WTC11 (cell line): Measurements from ENCODE around the gene CPXM1. TPM values are rescaled to one million over a fixed set of nuclear protein-coding genes. Genes with fewer than 3 reads are reported as not detected.

ENCODE experiments used
- ATAC-seq: fragments of 200-7000 bp; cut with Tn5 transposase; 2 replicates; pipeline ENCODE4 v1.10.0; 2021; ENCODE audit warnings: mild to moderate bottlenecking, moderate library complexity
- CTCF ChIA-PET: fragments of 300-600 bp; sonication (Branson Sonifier 250); formaldehyde crosslinking; loops from one replicate; lab custom pipeline; 2021; ENCODE audit warnings: antibody characterized with exemption; lab: Charles Lee
- POLR2A ChIA-PET: fragments of 350-600 bp; sonication (Branson Sonifier 250); formaldehyde crosslinking; loops from one replicate; lab custom pipeline; 2021; ENCODE audit warnings: antibody characterized with exemption; lab: Charles Lee
- DNase-seq: peaks from one replicate; pipeline ENCODE4 v3.0.0; 2021; ENCODE audit warnings: low spot score
- H3K27ac Mint-ChIP-seq: 2 replicates; pipeline ENCODE4 v1.8.0; 2021; ENCODE audit warnings: mixed read lengths
- H3K27me3 Mint-ChIP-seq: 2 replicates; pipeline ENCODE4 v1.8.0; 2021; ENCODE audit warnings: low read depth, mild to moderate bottlenecking, moderate library complexity, mixed read lengths
- H3K36me3 Mint-ChIP-seq: 2 replicates; pipeline ENCODE4 v1.8.0; 2021; ENCODE audit warnings: mixed read lengths
- H3K4me1 Mint-ChIP-seq: 2 replicates; pipeline ENCODE4 v1.8.0; 2022; ENCODE audit warnings: mixed read lengths
- H3K4me3 Mint-ChIP-seq: 2 replicates; pipeline ENCODE4 v1.8.0; 2021; ENCODE audit warnings: mild to moderate bottlenecking, moderate library complexity, mixed read lengths
- H3K9me3 Mint-ChIP-seq: 2 replicates; pipeline ENCODE4 v1.8.0; 2021; ENCODE audit warnings: mixed read lengths
- ATF3 ChIP-seq: sonication (generic); formaldehyde crosslinking; conservative IDR thresholded peaks from 2 replicates; pipeline ENCODE4 v1.8.1; 2022; ENCODE audit warnings: mild to moderate bottlenecking, missing genetic modification reagents
- ESRRA ChIP-seq: sonication (generic); formaldehyde crosslinking; IDR thresholded peaks from 2 replicates; pipeline ENCODE4 v1.8.1; 2022; ENCODE audit warnings: mild to moderate bottlenecking, missing genetic modification reagents, borderline replicate concordance
- FOXJ3 ChIP-seq: sonication (generic); formaldehyde crosslinking; IDR thresholded peaks from 2 replicates; pipeline ENCODE4 v1.9.0; 2021; ENCODE audit warnings: missing genetic modification reagents, mild to moderate bottlenecking, borderline replicate concordance
- GRHL2 ChIP-seq: fragments of 250-450 bp; sonication (Bioruptor Pico); IDR thresholded peaks from 2 replicates; pipeline ENCODE4 v1.8.0; 2022; ENCODE audit warnings: mild to moderate bottlenecking, moderate library complexity; ENCODE audit not compliant: insufficient replicate concordance, severe bottlenecking
- GTF2I ChIP-seq: fragments of 250-450 bp; sonication (Bioruptor Pico); conservative IDR thresholded peaks from 2 replicates; pipeline ENCODE4 v1.4.0; 2021; ENCODE audit warnings: mild to moderate bottlenecking
- IRF1 ChIP-seq: sonication (generic); formaldehyde crosslinking; IDR thresholded peaks from 2 replicates; pipeline ENCODE4 v1.8.0; 2023; ENCODE audit warnings: missing genetic modification reagents
- IRF2 ChIP-seq: sonication (generic); formaldehyde crosslinking; IDR thresholded peaks from 2 replicates; pipeline ENCODE4 v1.8.0; 2022; ENCODE audit warnings: low read depth, missing genetic modification reagents, borderline replicate concordance
- JAZF1 ChIP-seq: fragments of 250-450 bp; sonication (Bioruptor Pico); IDR thresholded peaks from 2 replicates; pipeline ENCODE4 v1.9.0; 2021; ENCODE audit warnings: moderate library complexity, mild to moderate bottlenecking, inconsistent platforms
- JUN ChIP-seq: sonication (generic); formaldehyde crosslinking; IDR thresholded peaks from 2 replicates; pipeline ENCODE4 v1.8.0; 2023; ENCODE audit warnings: mild to moderate bottlenecking, missing genetic modification reagents
- MLX ChIP-seq: sonication (generic); formaldehyde crosslinking; IDR thresholded peaks from 2 replicates; pipeline ENCODE4 v1.8.1; 2023; ENCODE audit warnings: mild to moderate bottlenecking, missing genetic modification reagents, moderate library complexity
- NR1H2 ChIP-seq: sonication (generic); formaldehyde crosslinking; IDR thresholded peaks from 2 replicates; pipeline ENCODE4 v1.9.0; 2021; ENCODE audit warnings: mild to moderate bottlenecking, moderate library complexity, missing genetic modification reagents
- NR2C2 ChIP-seq: sonication (generic); formaldehyde crosslinking; IDR thresholded peaks from 2 replicates; pipeline ENCODE4 v1.8.0; 2022; ENCODE audit warnings: mild to moderate bottlenecking, missing genetic modification reagents
- PRDM15 ChIP-seq: sonication (generic); formaldehyde crosslinking; IDR thresholded peaks from 2 replicates; pipeline ENCODE4 v1.8.0; 2022; ENCODE audit warnings: missing genetic modification reagents
- PRRX2 ChIP-seq: fragments of 250-450 bp; sonication (Bioruptor Pico); IDR thresholded peaks from 2 replicates; pipeline ENCODE4 v1.8.0; 2021; ENCODE audit warnings: mild to moderate bottlenecking
- RELA ChIP-seq: sonication (generic); formaldehyde crosslinking; IDR thresholded peaks from 2 replicates; pipeline ENCODE4 v1.8.1; 2022; ENCODE audit warnings: missing genetic modification reagents, mild to moderate bottlenecking, borderline replicate concordance
- TCF7 ChIP-seq: sonication (generic); formaldehyde crosslinking; IDR thresholded peaks from 2 replicates; pipeline ENCODE4 v1.8.0; 2022; ENCODE audit warnings: mild to moderate bottlenecking, low read depth, missing genetic modification reagents, moderate library complexity
- TEAD1 ChIP-seq: sonication (generic); formaldehyde crosslinking; IDR thresholded peaks from 2 replicates; pipeline ENCODE4 v1.8.0; 2022; ENCODE audit warnings: mild to moderate bottlenecking, missing genetic modification reagents
- TEAD4 ChIP-seq: sonication (generic); formaldehyde crosslinking; IDR thresholded peaks from 2 replicates; pipeline ENCODE4 v1.8.0; 2022; ENCODE audit warnings: mild to moderate bottlenecking, missing genetic modification reagents
- ZBTB21 ChIP-seq: sonication (generic); formaldehyde crosslinking; IDR thresholded peaks from 2 replicates; pipeline ENCODE4 v1.8.1; 2023; ENCODE audit warnings: mild to moderate bottlenecking, missing genetic modification reagents, borderline replicate concordance
- ZBTB43 ChIP-seq: sonication (generic); formaldehyde crosslinking; IDR thresholded peaks from 2 replicates; pipeline ENCODE4 v1.8.1; 2023; ENCODE audit warnings: mild to moderate bottlenecking, missing genetic modification reagents
- ZNF121 ChIP-seq: sonication (generic); formaldehyde crosslinking; IDR thresholded peaks from 2 replicates; pipeline ENCODE4 v1.8.0; 2023; ENCODE audit warnings: missing genetic modification reagents
- ZNF138 ChIP-seq: sonication (generic); formaldehyde crosslinking; conservative IDR thresholded peaks from 2 replicates; pipeline ENCODE4 v1.8.1; 2022; ENCODE audit warnings: mild to moderate bottlenecking, moderate library complexity, missing genetic modification reagents
- ZNF317 ChIP-seq: sonication (generic); formaldehyde crosslinking; IDR thresholded peaks from 2 replicates; pipeline ENCODE4 v1.8.1; 2023; ENCODE audit warnings: low read depth, mild to moderate bottlenecking, moderate library complexity, missing genetic modification reagents, borderline replicate concordance
- ZNF396 ChIP-seq: fragments of 250-450 bp; sonication (Bioruptor Pico); IDR thresholded peaks from 2 replicates; pipeline ENCODE4 v1.8.0; 2021; ENCODE audit warnings: mild to moderate bottlenecking, moderate library complexity, borderline replicate concordance
- ZSCAN18 ChIP-seq: fragments of 250-450 bp; sonication (Bioruptor Pico); IDR thresholded peaks from 2 replicates; pipeline ENCODE4 v2.1.2; 2022; ENCODE audit warnings: mild to moderate bottlenecking, moderate library complexity
- total RNA-seq: library from RNA; stranded (reverse); gene quantifications from 3 replicates; pipeline ENCODE4 v1.2.3, GENCODE V29; 2021

Gene CPXM1
- total RNA-seq, 1 experiment from 2014 or later: 51.2 TPM

GRCh38 chr20:2840967-2841531 is 40.6 kb upstream of the CPXM1 start:
- ChIA-PET POLR2A (no interaction called here), CTCF (interaction anchor here (0.7 to 1.6 kb wide), 4 partner anchors 7 to 85 kb away, joined by 3 to 10 read pairs (median 4); no protein-coding TSS in a partner anchor)
- DNase-seq (peak; percentile 65), ATAC-seq (peak; percentile 45)
- Mint-ChIP-seq H3K27ac (no peak overlapping the region), H3K4me1 (peaks cover 8% of the 10 kb centered on the region), H3K36me3 (peaks cover 11% of the 10 kb centered on the region), H3K4me3 (peak overlapping the region; percentile 75), H3K27me3 (peaks cover 27% of the 10 kb centered on the region), H3K9me3 (peaks cover 5% of the 10 kb centered on the region)
- TF ChIP-seq GTF2I (CRISPR knock-in tag): no peak
- TF ChIP-seq NR2C2: no peak
- TF ChIP-seq ZBTB21 (CRISPR knock-in tag): no peak
- no peak for TF ChIP-seq ESRRA
- TF ChIP-seq NR1H2 (CRISPR knock-in tag): no peak
- TF ChIP-seq MLX: no peak
- no peak for TF ChIP-seq RELA (CRISPR knock-in tag)
- TF ChIP-seq PRDM15 (CRISPR knock-in tag): no peak
- TF ChIP-seq ZNF396: no peak
- TF ChIP-seq ZNF138 (CRISPR knock-in tag): no peak
- no peak for TF ChIP-seq FOXJ3 (CRISPR knock-in tag)
- no peak for TF ChIP-seq JUN (CRISPR knock-in tag)

GRCh38 chr20:2840138-2840966 is 39.9 kb upstream of the CPXM1 start, which contains the start of the genes PCED1A and VPS16:
Gene PCED1A, minus strand, starts transcription at chr20:2840655. Its CDS starts 743 bp downstream, at chr20:2839912.
Gene VPS16, plus strand, starts transcription at chr20:2840745. Its CDS starts 30 bp downstream, at chr20:2840775.
- CTCF ChIA-PET: interaction anchor here (0.9 to 2.0 kb wide), 5 partner anchors 8 to 84 kb away, joined by 3 to 10 read pairs (median 4); partner anchors contain the start of genes CPXM1 and TMEM239
- peak within 1 kb of the TSS; percentile 75 for H3K4me3 Mint-ChIP-seq
- DNase-seq: peak; percentile 81
- H3K27me3 Mint-ChIP-seq: peaks cover 27% of the 10 kb centered on the region
- H3K9me3 Mint-ChIP-seq: peaks cover 5% of the 10 kb centered on the region
- peaks cover 8% of the 10 kb centered on the region for H3K4me1 Mint-ChIP-seq
- H3K27ac Mint-ChIP-seq: no peak within 1 kb of the TSS
- ATAC-seq: peak; percentile 92
- H3K36me3 Mint-ChIP-seq: peaks cover 11% of the 10 kb centered on the region
- POLR2A ChIA-PET: interaction anchor here (0.6 kb wide), 1 partner anchor 257 kb away, joined by 7 read pairs; no protein-coding TSS in a partner anchor
- TF ChIP-seq GTF2I (CRISPR knock-in tag) (no peak), RELA (CRISPR knock-in tag) (peak; percentile 86; the same call in 1 of the 2 replicates), ZNF317 (0 out of 2 replicates have a peak, but pooled peaks have one; percentile 51), TCF7 (0 out of 2 replicates have a peak, but pooled peaks have one; percentile 81), PRRX2 (no peak), JAZF1 (no peak), ATF3 (0 out of 2 replicates have a peak, but pooled peaks have one; percentile 8), GRHL2 (no peak), ZBTB43 (CRISPR knock-in tag) (peak; percentile 90; the same call in 1 of the 2 replicates), IRF2 (CRISPR knock-in tag) (no peak), TEAD4 (CRISPR knock-in tag) (no peak), NR2C2 (no peak), ZNF121 (CRISPR knock-in tag) (0 out of 2 replicates have a peak, but pooled peaks have one; percentile 16), IRF1 (CRISPR knock-in tag) (peak; percentile 81; the same call in 1 of the 2 replicates), TEAD1 (CRISPR knock-in tag) (peak; percentile 91), ESRRA (peak; percentile 71), ZSCAN18 (CRISPR knock-in tag) (no peak)
